Gastroesophageal sphincter (tissue), 3 donors: ENCODE results near the gene TFB2M.

Experiments
- EP300 ChIP-seq: sonication (generic); formaldehyde crosslinking; IDR thresholded peaks from one replicate; pipeline ENCODE4 v1.6.1; 2017; ENCODE audit warnings: antibody characterized with exemption, mild to moderate bottlenecking
- POLR2A ChIP-seq, 2 donors: fragments of 450-650 bp; IDR thresholded peaks; one replicate each; pipeline ENCODE4 v1.6.1; 2017; ENCODE audit warnings: antibody characterized with exemption in 2 of 2, mild to moderate bottlenecking in 2 of 2, moderate library complexity in 1 of 2
- TF ChIP-seq, protein P1 (sequence below), 4 experiments: fragments of 200-600 bp in 2 of 4; fragments of 450-650 bp in 2 of 4; sonication (generic) in 1 of 4; IDR thresholded peaks; one replicate each; pipeline ENCODE4 v1.5.1; 2017 to 2019; ENCODE audit warnings: antibody characterized with exemption in 4 of 4, mild to moderate bottlenecking in 2 of 4, moderate library complexity in 2 of 4

DNA sequence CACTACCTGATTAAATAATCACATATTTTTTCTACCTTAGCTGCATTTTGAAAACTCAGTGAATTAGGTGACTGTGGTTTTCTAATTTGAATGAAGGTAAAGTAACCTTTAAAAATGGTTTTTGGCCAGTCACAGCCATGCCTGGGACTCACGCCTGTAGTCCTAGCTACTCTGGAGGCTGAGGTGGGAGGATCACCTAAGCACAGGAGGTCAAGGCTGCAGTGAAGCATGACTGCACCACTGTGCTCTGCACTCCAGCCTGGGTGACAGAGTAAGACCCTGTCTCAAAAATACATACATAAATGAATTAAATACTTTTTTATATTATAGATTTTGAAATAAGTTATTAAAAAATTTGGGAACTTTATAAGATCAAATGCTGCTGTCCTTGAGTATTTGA, 5.9 kb upstream of the TFB2M start:
- TF ChIP-seq, protein P1, sequence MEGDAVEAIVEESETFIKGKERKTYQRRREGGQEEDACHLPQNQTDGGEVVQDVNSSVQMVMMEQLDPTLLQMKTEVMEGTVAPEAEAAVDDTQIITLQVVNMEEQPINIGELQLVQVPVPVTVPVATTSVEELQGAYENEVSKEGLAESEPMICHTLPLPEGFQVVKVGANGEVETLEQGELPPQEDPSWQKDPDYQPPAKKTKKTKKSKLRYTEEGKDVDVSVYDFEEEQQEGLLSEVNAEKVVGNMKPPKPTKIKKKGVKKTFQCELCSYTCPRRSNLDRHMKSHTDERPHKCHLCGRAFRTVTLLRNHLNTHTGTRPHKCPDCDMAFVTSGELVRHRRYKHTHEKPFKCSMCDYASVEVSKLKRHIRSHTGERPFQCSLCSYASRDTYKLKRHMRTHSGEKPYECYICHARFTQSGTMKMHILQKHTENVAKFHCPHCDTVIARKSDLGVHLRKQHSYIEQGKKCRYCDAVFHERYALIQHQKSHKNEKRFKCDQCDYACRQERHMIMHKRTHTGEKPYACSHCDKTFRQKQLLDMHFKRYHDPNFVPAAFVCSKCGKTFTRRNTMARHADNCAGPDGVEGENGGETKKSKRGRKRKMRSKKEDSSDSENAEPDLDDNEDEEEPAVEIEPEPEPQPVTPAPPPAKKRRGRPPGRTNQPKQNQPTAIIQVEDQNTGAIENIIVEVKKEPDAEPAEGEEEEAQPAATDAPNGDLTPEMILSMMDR (IDR thresholded peaks at IDR 0.05) = no peak
- TF ChIP-seq POLR2A (IDR thresholded peaks at IDR 0.05) (no peak), EP300 (no peak)
